ENCODE measurements around the gene SLK.

SLK gene

DNA sequence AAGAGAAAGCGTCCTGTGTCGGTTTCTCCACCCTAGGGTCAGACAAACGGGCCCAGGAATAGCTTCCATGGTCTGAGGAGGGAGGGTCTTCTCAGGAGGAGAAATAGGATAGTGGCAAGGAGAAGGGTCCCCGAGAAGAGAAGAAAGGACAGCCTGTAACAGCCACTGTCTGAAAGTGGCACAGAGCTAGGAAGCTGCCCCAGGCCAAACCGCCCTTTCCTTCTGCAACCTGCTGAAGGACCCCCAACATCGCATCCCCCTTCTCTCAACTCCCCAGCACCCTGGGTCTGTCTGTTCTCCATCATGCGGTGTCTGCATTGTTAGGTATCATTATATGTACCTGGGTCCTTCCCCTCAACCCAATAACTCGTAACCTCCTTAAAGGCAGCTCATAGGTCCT lies 71.6 kb downstream of the SLK start:
- Histone ChIP-seq H3K9me3 (ENCODE audit: insufficient read depth, low read length) (no peaks in the 10 kb centered on the region), H4K20me1 (ENCODE audit: insufficient read depth, low read length) (no peaks in the 10 kb centered on the region), H3K4me1 (ENCODE audit: low read length) (no peaks in the 10 kb centered on the region), H3K4me2 (ENCODE audit: low read length) (no peak overlapping the region), H3K79me2 (ENCODE audit: low read length) (no peaks in the 10 kb centered on the region), H3K36me3 (replicated peaks; ENCODE audit: low read depth, low read length) (no peaks in the 10 kb centered on the region), H3K9ac (ENCODE audit: low read length) (no peak overlapping the region), H3K4me3 (ENCODE audit: low read length) (no peak overlapping the region), H3K27ac (ENCODE audit: low read length) (no peak overlapping the region), H2AFZ (ENCODE audit: low read depth, low read length) (no peak overlapping the region), H3K27me3 (ENCODE audit: low read depth, low read length) (no peaks in the 10 kb centered on the region)
- no peak for TF ChIP-seq EZH2phosphoT487 (IDR thresholded peaks at IDR 0.05; ENCODE audit: low read depth)
- TF ChIP-seq, protein P1, sequence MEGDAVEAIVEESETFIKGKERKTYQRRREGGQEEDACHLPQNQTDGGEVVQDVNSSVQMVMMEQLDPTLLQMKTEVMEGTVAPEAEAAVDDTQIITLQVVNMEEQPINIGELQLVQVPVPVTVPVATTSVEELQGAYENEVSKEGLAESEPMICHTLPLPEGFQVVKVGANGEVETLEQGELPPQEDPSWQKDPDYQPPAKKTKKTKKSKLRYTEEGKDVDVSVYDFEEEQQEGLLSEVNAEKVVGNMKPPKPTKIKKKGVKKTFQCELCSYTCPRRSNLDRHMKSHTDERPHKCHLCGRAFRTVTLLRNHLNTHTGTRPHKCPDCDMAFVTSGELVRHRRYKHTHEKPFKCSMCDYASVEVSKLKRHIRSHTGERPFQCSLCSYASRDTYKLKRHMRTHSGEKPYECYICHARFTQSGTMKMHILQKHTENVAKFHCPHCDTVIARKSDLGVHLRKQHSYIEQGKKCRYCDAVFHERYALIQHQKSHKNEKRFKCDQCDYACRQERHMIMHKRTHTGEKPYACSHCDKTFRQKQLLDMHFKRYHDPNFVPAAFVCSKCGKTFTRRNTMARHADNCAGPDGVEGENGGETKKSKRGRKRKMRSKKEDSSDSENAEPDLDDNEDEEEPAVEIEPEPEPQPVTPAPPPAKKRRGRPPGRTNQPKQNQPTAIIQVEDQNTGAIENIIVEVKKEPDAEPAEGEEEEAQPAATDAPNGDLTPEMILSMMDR (IDR thresholded peaks at IDR 0.05; ENCODE audit: low read depth, low read length) = no peak

GRCh38 chr10:104038958-104039752 lies 72.2 kb downstream of the SLK start:
- no peaks in the 10 kb centered on the region for H3K9me3 ChIP-seq (ENCODE audit: insufficient read depth, low read length)
- TF ChIP-seq, protein P1 (IDR thresholded peaks at IDR 0.05; ENCODE audit: low read depth, low read length) = no peak
- TF ChIP-seq EZH2phosphoT487 (IDR thresholded peaks at IDR 0.05; ENCODE audit: low read depth) = no peak
- no peaks in the 10 kb centered on the region for H3K27me3 ChIP-seq (ENCODE audit: low read depth, low read length)
- H2AFZ ChIP-seq (ENCODE audit: low read depth, low read length) = no peak overlapping the region
- H3K36me3 ChIP-seq (replicated peaks; ENCODE audit: low read depth, low read length) = no peaks in the 10 kb centered on the region
- H3K9ac ChIP-seq (ENCODE audit: low read length) = no peak overlapping the region
- no peak overlapping the region for H3K27ac ChIP-seq (ENCODE audit: low read length)
- no peak overlapping the region for H3K4me3 ChIP-seq (ENCODE audit: low read length)
- H3K79me2 ChIP-seq (ENCODE audit: low read length) = no peaks in the 10 kb centered on the region
- no peak overlapping the region for H3K4me2 ChIP-seq (ENCODE audit: low read length)
- H4K20me1 ChIP-seq (ENCODE audit: insufficient read depth, low read length) = no peaks in the 10 kb centered on the region
- H3K4me1 ChIP-seq (ENCODE audit: low read length) = no peaks in the 10 kb centered on the region

- Histone ChIP-seq H3K27ac (ENCODE audit: low read length) (no peak overlapping the region), H3K79me2 (ENCODE audit: low read length) (no peaks in the 10 kb centered on the region), H3K4me1 (ENCODE audit: low read length) (no peaks in the 10 kb centered on the region), H3K4me3 (ENCODE audit: low read length) (no peak overlapping the region), H3K4me2 (ENCODE audit: low read length) (no peak overlapping the region), H4K20me1 (ENCODE audit: insufficient read depth, low read length) (no peaks in the 10 kb centered on the region), H3K27me3 (ENCODE audit: low read depth, low read length) (no peaks in the 10 kb centered on the region), H3K9ac (ENCODE audit: low read length) (no peak overlapping the region), H3K36me3 (replicated peaks; ENCODE audit: low read depth, low read length) (no peaks in the 10 kb centered on the region), H3K9me3 (ENCODE audit: insufficient read depth, low read length) (no peaks in the 10 kb centered on the region), H2AFZ (ENCODE audit: low read depth, low read length) (no peak overlapping the region)
- no peak for TF ChIP-seq EZH2phosphoT487 (IDR thresholded peaks at IDR 0.05; ENCODE audit: low read depth)
- TF ChIP-seq, protein P1 (IDR thresholded peaks at IDR 0.05; ENCODE audit: low read depth, low read length) = no peak
Measured at GRCh38 chr10:104040382-104040781, 73.4 kb downstream of the SLK start.

GRCh38 chr10:104040862-104041789 lies 74.2 kb downstream of the SLK start:
- no peak for TF ChIP-seq EZH2phosphoT487 (IDR thresholded peaks at IDR 0.05; ENCODE audit: low read depth)
- TF ChIP-seq, protein P1 (IDR thresholded peaks at IDR 0.05; ENCODE audit: low read depth, low read length) = no peak
- Histone ChIP-seq H3K27me3 (ENCODE audit: low read depth, low read length) (no peaks in the 10 kb centered on the region), H3K4me1 (ENCODE audit: low read length) (no peaks in the 10 kb centered on the region), H3K79me2 (ENCODE audit: low read length) (no peaks in the 10 kb centered on the region), H3K4me3 (ENCODE audit: low read length) (no peak overlapping the region), H3K27ac (ENCODE audit: low read length) (no peak overlapping the region), H3K36me3 (replicated peaks; ENCODE audit: low read depth, low read length) (no peaks in the 10 kb centered on the region), H3K4me2 (ENCODE audit: low read length) (no peak overlapping the region), H4K20me1 (ENCODE audit: insufficient read depth, low read length) (no peaks in the 10 kb centered on the region), H3K9ac (ENCODE audit: low read length) (no peak overlapping the region), H2AFZ (ENCODE audit: low read depth, low read length) (no peak overlapping the region), H3K9me3 (ENCODE audit: insufficient read depth, low read length) (no peaks in the 10 kb centered on the region)

Data from OCI-LY3 (cell line).